RWPE2 (cell line): ENCODE results near the gene SPNS3.

ENCODE experiments used
- ATAC-seq: fragments of 200-7000 bp; cut with Tn5 transposase; 3 replicates; pipeline ENCODE4 v1.9.1; 2021; ENCODE audit warnings: low read depth
- DNase-seq: peaks from one replicate; pipeline ENCODE4 v3.0.0-alpha.2; 2020; ENCODE audit warnings: low spot score
- H3K27ac ChIP-seq: fragments of 450-650 bp; 2 replicates; pipeline ENCODE4 v1.5.1; 2017; ENCODE audit warnings: mild to moderate bottlenecking; ENCODE audit not compliant: poor library complexity, severe bottlenecking
- H3K27me3 ChIP-seq: fragments of 250-450 bp; sonication (Bioruptor Pico); 2 replicates; pipeline ENCODE4 v1.5.1; 2021; ENCODE audit warnings: mild to moderate bottlenecking, moderate library complexity; ENCODE audit not compliant: insufficient read depth, poor library complexity, severe bottlenecking
- H3K36me3 ChIP-seq: fragments of 250-450 bp; sonication (Bioruptor Pico); 2 replicates; pipeline ENCODE4 v1.5.1; 2020; ENCODE audit warnings: low read depth, mild to moderate bottlenecking, moderate library complexity
- H3K4me1 ChIP-seq: fragments of 250-450 bp; sonication (Bioruptor Pico); 2 replicates; pipeline ENCODE4 v1.5.1; 2021; ENCODE audit warnings: mild to moderate bottlenecking, moderate library complexity; ENCODE audit not compliant: insufficient read depth, poor library complexity, severe bottlenecking
- H3K4me3 ChIP-seq: fragments of 250-450 bp; sonication (Bioruptor Pico); 2 replicates; pipeline ENCODE4 v1.5.1; 2021; ENCODE audit warnings: mild to moderate bottlenecking, moderate library complexity; ENCODE audit not compliant: severe bottlenecking
- H3K9me3 ChIP-seq: fragments of 250-450 bp; sonication (Bioruptor Pico); 2 replicates; pipeline ENCODE4 v1.5.1; 2021; ENCODE audit warnings: mild to moderate bottlenecking, moderate library complexity; ENCODE audit not compliant: severe bottlenecking
- CTCF ChIP-seq: fragments of 450-650 bp; IDR thresholded peaks from one replicate; pipeline ENCODE4 v1.5.1; 2017; ENCODE audit warnings: mild to moderate bottlenecking, moderate library complexity; ENCODE audit not compliant: poor library complexity, severe bottlenecking

Gene SPNS3

GRCh38 chr17:4409659-4410058 lies 24.1 kb upstream of the SPNS3 start:
- Histone ChIP-seq H3K4me1 (no peaks in the 10 kb centered on the region), H3K36me3 (no peaks in the 10 kb centered on the region), H3K27me3 (no peaks in the 10 kb centered on the region), H3K27ac (no peak overlapping the region), H3K4me3 (no peak overlapping the region), H3K9me3 (no peaks in the 10 kb centered on the region)
- no peak for DNase-seq
- 0 out of 3 replicates have a peak, but pooled peaks have one; percentile 29 for ATAC-seq
- no peak for TF ChIP-seq CTCF

- no peak for DNase-seq
- Histone ChIP-seq H3K36me3 (no peaks in the 10 kb centered on the region), H3K27ac (no peak overlapping the region), H3K9me3 (no peaks in the 10 kb centered on the region), H3K4me3 (no peak overlapping the region), H3K4me1 (no peaks in the 10 kb centered on the region), H3K27me3 (no peaks in the 10 kb centered on the region)
- TF ChIP-seq CTCF: no peak
- no peak for ATAC-seq
Measured at GRCh38 chr17:4411201-4411600, 22.5 kb upstream of the SPNS3 start.

GRCh38 chr17:4412933-4413831 lies 20.6 kb upstream of the SPNS3 start:
- Histone ChIP-seq H3K27ac (no peak overlapping the region), H3K27me3 (no peaks in the 10 kb centered on the region), H3K36me3 (no peaks in the 10 kb centered on the region), H3K9me3 (no peaks in the 10 kb centered on the region), H3K4me1 (no peaks in the 10 kb centered on the region), H3K4me3 (no peak overlapping the region)
- peak; percentile 87 for DNase-seq
- peak; percentile 84 for TF ChIP-seq CTCF
- peak; percentile 99 for ATAC-seq

GRCh38 chr17:4417129-4417667 lies 16.5 kb upstream of the SPNS3 start:
- ATAC-seq: no peak
- H3K4me3 ChIP-seq: no peak overlapping the region
- H3K4me1 ChIP-seq: no peaks in the 10 kb centered on the region
- no peak overlapping the region for H3K27ac ChIP-seq
- H3K9me3 ChIP-seq: no peaks in the 10 kb centered on the region
- H3K27me3 ChIP-seq: no peaks in the 10 kb centered on the region
- TF ChIP-seq CTCF: no peak
- no peak for DNase-seq
- no peaks in the 10 kb centered on the region for H3K36me3 ChIP-seq

GRCh38 chr17:4420692-4421131 lies 13.0 kb upstream of the SPNS3 start:
- Histone ChIP-seq H3K27me3 (no peaks in the 10 kb centered on the region), H3K9me3 (no peaks in the 10 kb centered on the region), H3K4me3 (no peak overlapping the region), H3K4me1 (no peaks in the 10 kb centered on the region), H3K36me3 (no peaks in the 10 kb centered on the region), H3K27ac (no peak overlapping the region)
- peak; percentile 84 for TF ChIP-seq CTCF
- DNase-seq: no peak
- ATAC-seq: peak; percentile 86
